Adrenal gland (tissue), 5 donors: ENCODE results near the gene NFIB.

Source experiments
- POLR2A ChIP-seq, 2 donors: fragments of 450-650 bp; IDR thresholded peaks; one replicate each; pipeline ENCODE4 v1.6.1; 2017; ENCODE audit warnings: antibody characterized with exemption in 2 of 2, mild to moderate bottlenecking in 2 of 2, moderate library complexity in 1 of 2
- TF ChIP-seq, protein P1 (sequence below), 6 experiments: fragments of 450-650 bp in 4 of 6; fragments of 200-600 bp in 2 of 6; sonication (generic) in 1 of 6; IDR thresholded peaks; 1 replicate in 5 of 6; 2 replicates in 1 of 6; pipeline versions ENCODE4 v1.5.1 to v1.8.0; 2016 to 2021; ENCODE audit warnings: antibody characterized with exemption in 6 of 6, mild to moderate bottlenecking in 2 of 6, moderate library complexity in 1 of 6
- donor health status: DM: no; HTN: no; CAD: no.

DNA sequence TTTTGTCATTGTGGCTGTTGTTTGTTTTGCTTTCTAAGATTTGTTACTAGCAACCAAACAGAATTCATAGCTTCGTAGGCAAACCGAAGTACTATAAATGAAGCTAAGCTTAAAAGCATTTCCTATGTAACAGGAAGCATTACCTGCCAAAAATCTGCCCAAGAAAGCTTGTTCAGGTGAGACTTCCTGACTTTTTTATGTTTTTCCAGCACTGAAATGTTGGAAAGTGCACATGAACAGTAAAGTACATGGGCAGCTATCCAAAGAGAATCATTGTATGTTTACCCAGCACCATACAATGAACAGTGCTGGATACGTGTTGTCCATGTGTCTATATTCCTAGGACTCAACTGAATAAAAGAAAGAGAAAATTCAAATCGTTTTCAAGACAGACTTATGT, 247.1 kb downstream of the NFIB start:
- TF ChIP-seq, protein P1, sequence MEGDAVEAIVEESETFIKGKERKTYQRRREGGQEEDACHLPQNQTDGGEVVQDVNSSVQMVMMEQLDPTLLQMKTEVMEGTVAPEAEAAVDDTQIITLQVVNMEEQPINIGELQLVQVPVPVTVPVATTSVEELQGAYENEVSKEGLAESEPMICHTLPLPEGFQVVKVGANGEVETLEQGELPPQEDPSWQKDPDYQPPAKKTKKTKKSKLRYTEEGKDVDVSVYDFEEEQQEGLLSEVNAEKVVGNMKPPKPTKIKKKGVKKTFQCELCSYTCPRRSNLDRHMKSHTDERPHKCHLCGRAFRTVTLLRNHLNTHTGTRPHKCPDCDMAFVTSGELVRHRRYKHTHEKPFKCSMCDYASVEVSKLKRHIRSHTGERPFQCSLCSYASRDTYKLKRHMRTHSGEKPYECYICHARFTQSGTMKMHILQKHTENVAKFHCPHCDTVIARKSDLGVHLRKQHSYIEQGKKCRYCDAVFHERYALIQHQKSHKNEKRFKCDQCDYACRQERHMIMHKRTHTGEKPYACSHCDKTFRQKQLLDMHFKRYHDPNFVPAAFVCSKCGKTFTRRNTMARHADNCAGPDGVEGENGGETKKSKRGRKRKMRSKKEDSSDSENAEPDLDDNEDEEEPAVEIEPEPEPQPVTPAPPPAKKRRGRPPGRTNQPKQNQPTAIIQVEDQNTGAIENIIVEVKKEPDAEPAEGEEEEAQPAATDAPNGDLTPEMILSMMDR (IDR thresholded peaks at IDR 0.05), result no peak
- no peak for TF ChIP-seq POLR2A (IDR thresholded peaks at IDR 0.05)
